CD4-positive, alpha-beta memory T cell (primary cell): ENCODE data around the gene DRG1. TPM values are rescaled to one million over a fixed set of nuclear protein-coding genes. Genes with fewer than 3 reads are reported as not detected.
"Not testable (repeated sequence)": the region's sequence is repeated elsewhere in the genome, so short reads cannot be mapped to it uniquely, and the experiment has no call there.

Source experiments
- CTCF ChIA-PET: fragments of 350-600 bp; sonication (Branson Sonifier 250); formaldehyde crosslinking; loops from one replicate; lab custom pipeline; 2021; ENCODE audit warnings: inconsistent platforms; ENCODE audit not compliant: partially characterized antibody; lab: Charles Lee
- POLR2A ChIA-PET: fragments of 350-600 bp; sonication (Branson Sonifier 250); formaldehyde crosslinking; loops from one replicate; lab custom pipeline; 2021; ENCODE audit not compliant: partially characterized antibody; lab: Charles Lee
- DNase-seq, 5 donors: peaks; one replicate each; pipeline versions ENCODE4 v3.0.0 to v3.0.0-alpha.2; 2020 to 2022; ENCODE audit warnings: mixed read lengths in 1 of 5
- H3K27ac ChIP-seq: one replicate; pipeline ENCODE4 v1.7.0; 2013; ENCODE audit warnings: low read depth, low read length
- H3K27me3 ChIP-seq: 2 replicates; pipeline ENCODE4 v1.7.0; 2013; ENCODE audit warnings: mild to moderate bottlenecking, low read length, moderate library complexity; ENCODE audit not compliant: insufficient read depth
- H3K36me3 ChIP-seq: 2 replicates; pipeline ENCODE4 v1.7.0; 2013; ENCODE audit warnings: mild to moderate bottlenecking, low read length, moderate library complexity; ENCODE audit not compliant: insufficient read depth
- H3K4me1 ChIP-seq: 2 replicates; pipeline ENCODE4 v1.7.0; 2013; ENCODE audit warnings: mild to moderate bottlenecking, low read length, moderate library complexity; ENCODE audit not compliant: insufficient read depth
- H3K4me3 ChIP-seq, 2 donors: one replicate each; pipeline ENCODE4 v1.7.0; 2013; ENCODE audit warnings: low read length in 2 of 2, mild to moderate bottlenecking in 1 of 2
- H3K9me3 ChIP-seq, 2 donors: one replicate each; pipeline ENCODE4 v1.7.0; 2013; ENCODE audit warnings: low read length in 2 of 2, control low read depth in 1 of 2; ENCODE audit not compliant: control insufficient read depth in 1 of 2
- H3K27ac Mint-ChIP-seq, 7 donors: one replicate each; pipeline ENCODE4 v1.8.0; 2020 to 2021; ENCODE audit warnings: mixed read lengths in 7 of 7, mild to moderate bottlenecking in 6 of 7, inconsistent platforms in 3 of 7, moderate library complexity in 3 of 7
- H3K27me3 Mint-ChIP-seq, 2 donors: one replicate each; pipeline ENCODE4 v1.8.0; 2020 to 2021; ENCODE audit warnings: mixed read lengths in 2 of 2
- H3K36me3 Mint-ChIP-seq, 2 donors: one replicate each; pipeline ENCODE4 v1.8.0; 2020 to 2021; ENCODE audit warnings: mixed read lengths in 2 of 2, inconsistent platforms in 1 of 2, mild to moderate bottlenecking in 1 of 2
- H3K4me1 Mint-ChIP-seq, 4 donors: one replicate each; pipeline ENCODE4 v1.8.0; 2020 to 2021; ENCODE audit warnings: mixed read lengths in 4 of 4, mild to moderate bottlenecking in 1 of 4
- H3K4me3 Mint-ChIP-seq, 8 donors: one replicate each; pipeline ENCODE4 v1.8.0; 2020 to 2021; ENCODE audit warnings: mixed read lengths in 8 of 8, mild to moderate bottlenecking in 7 of 8, moderate library complexity in 6 of 8, inconsistent platforms in 3 of 8
- H3K9me3 Mint-ChIP-seq, 8 donors: one replicate each; pipeline ENCODE4 v1.8.0; 2020 to 2021; ENCODE audit warnings: mixed read lengths in 8 of 8, mild to moderate bottlenecking in 5 of 8, inconsistent platforms in 3 of 8, moderate library complexity in 1 of 8
- intact Hi-C: fragments of 100-400 bp; cut with micrococcal nuclease; formaldehyde crosslinking; loops from one replicate; pipeline ENCODE4 v1.15.1; 2023
- polyA plus RNA-seq, 2 donors: library from polyadenylated mRNA; unstranded; fragments of 300-500 nt; fragmentation: Illumina TruSeq; gene quantifications; one replicate each; pipeline ENCODE4 v1.2.3, GENCODE V29; 2021
- total RNA-seq, 2 experiments: library from RNA; stranded (reverse); gene quantifications; one replicate each; pipeline ENCODE4 v1.2.3, GENCODE V29; 2021

The DRG1 gene
- total and polyA plus RNA-seq, 4 experiments from 2014 or later, result 74.8 to 128 (median 81.4) TPM

- Mint-ChIP-seq H3K27ac (peak overlapping the region in 1 of 7 donors; percentile 63), H3K36me3 (peaks cover 6 to 21% of the 10 kb centered on the region in 2 donors), H3K4me3 (peak overlapping the region in 2 of 8 donors; percentile 31 to 36), H3K9me3 (no peaks in the 10 kb centered on the region), H3K4me1 (peaks cover 16 to 24% (median 20%) of the 10 kb centered on the region in 4 donors), H3K27me3 (peaks cover 2% of the 10 kb centered on the region in 2 donors)
- no peak for DNase-seq
- H3K36me3 ChIP-seq, result peaks cover 7% of the 10 kb centered on the region
- H3K27me3 ChIP-seq, result no peaks in the 10 kb centered on the region
- H3K4me3 ChIP-seq, result no peak overlapping the region
- H3K9me3 ChIP-seq, result no peaks in the 10 kb centered on the region
- peaks cover 26% of the 10 kb centered on the region for H3K4me1 ChIP-seq
- intact Hi-C loops, result loop anchor here (2.0 kb wide), 1 partner anchor 99 kb away; the partner anchor contains the start of gene SFI1
- CTCF ChIA-PET, result no interaction called here
- POLR2A ChIA-PET, result interaction anchor here (0.6 to 6.3 kb wide), 6 partner anchors 23 to 112 kb away, joined by 3 to 86 read pairs (median 6); partner anchors contain the start of genes PATZ1 and PIK3IP1
- H3K27ac ChIP-seq, result no peak overlapping the region
Measured at GRCh38 chr22:31398231-31398630, 1.2 kb upstream of the DRG1 start.

GRCh38 chr22:31400023-31400397, 606 bp downstream of the DRG1 start:
- no peaks in the 10 kb centered on the region for H3K27me3 Mint-ChIP-seq
- intact Hi-C loops, result no loop called here
- Histone ChIP-seq H3K36me3 (peaks cover 14% of the 10 kb centered on the region), H3K4me3 (peak overlapping the region; percentile 87 to 97), H3K27me3 (no peaks in the 10 kb centered on the region), H3K27ac (peak overlapping the region; percentile 92), H3K4me1 (peaks cover 26% of the 10 kb centered on the region), H3K9me3 (no peaks in the 10 kb centered on the region)
- DNase-seq, result no peak
- peaks cover 9 to 32% of the 10 kb centered on the region in 2 donors for H3K36me3 Mint-ChIP-seq
- H3K4me1 Mint-ChIP-seq, result peaks cover 16 to 24% (median 20%) of the 10 kb centered on the region in 4 donors
- CTCF ChIA-PET, result no interaction called here
- H3K27ac Mint-ChIP-seq, result peak overlapping the region; percentile 90 to 98 (median 96)
- POLR2A ChIA-PET, result interaction anchor here (1.1 to 6.3 kb wide), 5 partner anchors 10 to 765 kb away, joined by 3 to 86 read pairs (median 6); partner anchors contain the start of genes EIF4ENIF1 and PATZ1
- no peaks in the 10 kb centered on the region for H3K9me3 Mint-ChIP-seq
- H3K4me3 Mint-ChIP-seq, result peak overlapping the region; percentile 95 to 97 (median 96)

GRCh38 chr22:31402350-31402749, 2.9 kb downstream of the DRG1 start:
- H3K9me3 Mint-ChIP-seq, intact Hi-C loops, H3K27me3 ChIP-seq, H3K4me3 ChIP-seq, H3K27ac ChIP-seq, POLR2A ChIA-PET, H3K4me3 Mint-ChIP-seq, H3K27me3 Mint-ChIP-seq, DNase-seq, H3K9me3 ChIP-seq, CTCF ChIA-PET: not testable (repeated sequence)
- H3K27ac Mint-ChIP-seq, result peak overlapping the region in 1 of 7 donors; percentile 38
- H3K4me1 Mint-ChIP-seq, result peaks cover 19 to 35% (median 29%) of the 10 kb centered on the region in 4 donors
- H3K36me3 ChIP-seq, result peaks cover 31% of the 10 kb centered on the region
- H3K36me3 Mint-ChIP-seq, result peaks cover 26 to 48% of the 10 kb centered on the region in 2 donors
- H3K4me1 ChIP-seq, result peaks cover 26% of the 10 kb centered on the region

- no peaks in the 10 kb centered on the region for H3K27me3 ChIP-seq
- H3K27me3 Mint-ChIP-seq, result no peaks in the 10 kb centered on the region
- H3K4me3 ChIP-seq, result no peak overlapping the region
- no peaks in the 10 kb centered on the region for H3K4me1 ChIP-seq
- CTCF ChIA-PET, result interaction anchor here (0.6 kb wide), 1 partner anchor 95 kb away, joined by 7 read pairs; no protein-coding TSS in a partner anchor
- POLR2A ChIA-PET, result no interaction called here
- no peak for DNase-seq
- no peak overlapping the region for H3K27ac ChIP-seq
- peak overlapping the region in 3 of 7 donors; percentile 36 to 65 (median 57) for H3K27ac Mint-ChIP-seq
- H3K9me3 ChIP-seq, result no peaks in the 10 kb centered on the region
- H3K36me3 ChIP-seq, result peaks cover 62% of the 10 kb centered on the region
- peaks cover 0 to 4% (median under 1%) of the 10 kb centered on the region in 4 donors for H3K4me1 Mint-ChIP-seq
- H3K9me3 Mint-ChIP-seq, result no peaks in the 10 kb centered on the region
- peaks cover 49 to 73% of the 10 kb centered on the region in 2 donors for H3K36me3 Mint-ChIP-seq
- intact Hi-C loops, result no loop called here
- H3K4me3 Mint-ChIP-seq, result no peak overlapping the region
Measured at GRCh38 chr22:31425331-31426050, 26.1 kb downstream of the DRG1 start.

- Mint-ChIP-seq H3K9me3 (no peaks in the 10 kb centered on the region), H3K27ac (peak overlapping the region in 2 of 7 donors; percentile 11 to 24), H3K27me3 (no peaks in the 10 kb centered on the region), H3K4me1 (peaks cover 0 to 3% (median under 1%) of the 10 kb centered on the region in 4 donors), H3K36me3 (peaks cover 46 to 82% of the 10 kb centered on the region in 2 donors), H3K4me3 (no peak overlapping the region)
- POLR2A ChIA-PET, result no interaction called here
- DNase-seq, result no peak
- Histone ChIP-seq H3K4me1 (no peaks in the 10 kb centered on the region), H3K27me3 (no peaks in the 10 kb centered on the region), H3K36me3 (peaks cover 65% of the 10 kb centered on the region), H3K9me3 (no peaks in the 10 kb centered on the region), H3K27ac (no peak overlapping the region), H3K4me3 (no peak overlapping the region)
- CTCF ChIA-PET, result interaction anchor here (0.6 kb wide), 1 partner anchor 71 kb away, joined by 3 read pairs; no protein-coding TSS in a partner anchor
- intact Hi-C loops, result no loop called here
Measured at GRCh38 chr22:31431950-31432349, 32.5 kb downstream of the DRG1 start.

GRCh38 chr22:31436132-31436531, 36.7 kb downstream of the DRG1 start:
- DNase-seq, result no peak
- Histone ChIP-seq H3K36me3 (peaks cover 81% of the 10 kb centered on the region), H3K27me3 (no peaks in the 10 kb centered on the region), H3K9me3 (no peaks in the 10 kb centered on the region), H3K27ac (no peak overlapping the region), H3K4me3 (no peak overlapping the region), H3K4me1 (no peaks in the 10 kb centered on the region)
- CTCF ChIA-PET, result interaction anchor here (0.6 kb wide), 1 partner anchor 95 kb away, joined by 3 read pairs; no protein-coding TSS in a partner anchor
- Mint-ChIP-seq H3K4me3 (no peak overlapping the region), H3K36me3 (peaks cover 49 to 89% of the 10 kb centered on the region in 2 donors), H3K27me3 (no peaks in the 10 kb centered on the region), H3K4me1 (peaks cover 0 to 1% (median under 1%) of the 10 kb centered on the region in 4 donors), H3K9me3 (no peaks in the 10 kb centered on the region), H3K27ac (no peak overlapping the region)
- intact Hi-C loops, result no loop called here
- POLR2A ChIA-PET, result no interaction called here

GRCh38 chr22:31439808-31440207, 40.4 kb downstream of the DRG1 start:
- no peaks in the 10 kb centered on the region for H3K27me3 Mint-ChIP-seq
- intact Hi-C loops, result no loop called here
- Histone ChIP-seq H3K4me1 (no peaks in the 10 kb centered on the region), H3K4me3 (no peak overlapping the region), H3K36me3 (peaks cover 80% of the 10 kb centered on the region), H3K27ac (no peak overlapping the region), H3K9me3 (no peaks in the 10 kb centered on the region), H3K27me3 (no peaks in the 10 kb centered on the region)
- no peak overlapping the region for H3K4me3 Mint-ChIP-seq
- H3K36me3 Mint-ChIP-seq, result peaks cover 39 to 93% of the 10 kb centered on the region in 2 donors
- H3K9me3 Mint-ChIP-seq, result no peaks in the 10 kb centered on the region
- CTCF ChIA-PET, result interaction anchor here (1.9 kb wide), 1 partner anchor 12 kb away, joined by 5 read pairs; no protein-coding TSS in a partner anchor
- H3K4me1 Mint-ChIP-seq, result peaks cover 0 to 1% (median 0%) of the 10 kb centered on the region in 4 donors
- peak overlapping the region in 3 of 7 donors; percentile 9 to 17 (median 17) for H3K27ac Mint-ChIP-seq
- no peak for DNase-seq
- POLR2A ChIA-PET, result no interaction called here
